OCI-LY1 (cell line): Measurements from ENCODE around the gene CPHXL2.

ENCODE experiments used
- EZH2 ChIP-seq: fragments of 200-600 bp; sonication (generic), shearing (Covaris generic); IDR thresholded peaks from 2 replicates; pipeline ENCODE4 v1.8.0; 2017; ENCODE audit warnings: borderline replicate concordance, mixed run types, mild to moderate bottlenecking, antibody characterized with exemption, low read length, moderate library complexity, mixed read lengths
- TF ChIP-seq, protein P1 (sequence below): fragments of 200-600 bp; sonication (generic), shearing (Covaris generic); IDR thresholded peaks from 2 replicates; pipeline ENCODE4 v1.5.1; 2017; ENCODE audit warnings: mild to moderate bottlenecking, antibody characterized with exemption, low read length, moderate library complexity, mixed read lengths

DNA sequence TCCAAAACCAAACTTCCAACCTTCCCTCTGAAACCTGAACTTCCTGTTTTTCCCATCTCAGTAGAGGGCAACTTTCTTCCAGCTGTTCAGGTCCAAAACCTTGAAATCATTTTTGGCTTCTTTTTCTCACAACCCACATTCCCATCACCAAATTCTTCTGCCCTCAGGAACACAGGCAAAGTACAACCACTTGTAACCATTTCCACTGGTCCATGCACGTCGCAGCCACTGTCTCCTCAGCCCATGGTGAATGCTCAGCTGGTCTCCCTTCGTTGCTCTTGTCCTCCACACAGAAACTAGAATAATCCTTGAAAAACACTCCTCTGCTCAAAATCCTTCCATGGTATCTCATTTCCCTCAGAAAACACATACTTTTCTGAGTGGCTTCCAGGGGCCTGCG lies 50.0 kb downstream of the CPHXL2 start:
- TF ChIP-seq, protein P1, sequence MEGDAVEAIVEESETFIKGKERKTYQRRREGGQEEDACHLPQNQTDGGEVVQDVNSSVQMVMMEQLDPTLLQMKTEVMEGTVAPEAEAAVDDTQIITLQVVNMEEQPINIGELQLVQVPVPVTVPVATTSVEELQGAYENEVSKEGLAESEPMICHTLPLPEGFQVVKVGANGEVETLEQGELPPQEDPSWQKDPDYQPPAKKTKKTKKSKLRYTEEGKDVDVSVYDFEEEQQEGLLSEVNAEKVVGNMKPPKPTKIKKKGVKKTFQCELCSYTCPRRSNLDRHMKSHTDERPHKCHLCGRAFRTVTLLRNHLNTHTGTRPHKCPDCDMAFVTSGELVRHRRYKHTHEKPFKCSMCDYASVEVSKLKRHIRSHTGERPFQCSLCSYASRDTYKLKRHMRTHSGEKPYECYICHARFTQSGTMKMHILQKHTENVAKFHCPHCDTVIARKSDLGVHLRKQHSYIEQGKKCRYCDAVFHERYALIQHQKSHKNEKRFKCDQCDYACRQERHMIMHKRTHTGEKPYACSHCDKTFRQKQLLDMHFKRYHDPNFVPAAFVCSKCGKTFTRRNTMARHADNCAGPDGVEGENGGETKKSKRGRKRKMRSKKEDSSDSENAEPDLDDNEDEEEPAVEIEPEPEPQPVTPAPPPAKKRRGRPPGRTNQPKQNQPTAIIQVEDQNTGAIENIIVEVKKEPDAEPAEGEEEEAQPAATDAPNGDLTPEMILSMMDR: no peak
- no peak for TF ChIP-seq EZH2
